NCI-H526 (cell line): ENCODE results near the gene SMIM10L1.

ENCODE experiments used
- DNase-seq, 2 experiments: peaks; one replicate each; lab custom pipeline; 2025; lab: John Stamatoyannopoulos, UW

The SMIM10L1 gene

GRCh38 chr12:11186837-11187236, 15.8 kb downstream of the SMIM10L1 start, which contains the start of gene TAS2R42:
Gene TAS2R42, minus strand, starts transcription at chr12:11186937. Its CDS starts 0 bp downstream, at chr12:11186937.
- DNase-seq = no peak

- DNase-seq = no peak
Measured at GRCh38 chr12:11202811-11203210, 31.8 kb downstream of the SMIM10L1 start.

- DNase-seq = no peak
Measured at GRCh38 chr12:11204173-11204572, 33.2 kb downstream of the SMIM10L1 start.

GRCh38 chr12:11209113-11209512, 38.1 kb downstream of the SMIM10L1 start:
- peak in 1 of 2 experiments; percentile 27 for DNase-seq
